HEK293 (cell line): Measurements from ENCODE around the gene MAML3.

Experiments
- CTCF ChIA-PET: fragments of 350-600 bp; formaldehyde crosslinking; extraction: SDS; loops from one replicate; lab custom pipeline; 2021; ENCODE audit warnings: antibody characterized with exemption; lab: Yijun Ruan, JAX
- POLR2A ChIA-PET: fragments of 300-600 bp; formaldehyde crosslinking; extraction: SDS; loops from one replicate; lab custom pipeline; 2020; ENCODE audit warnings: antibody characterized with exemption, inconsistent platforms; lab: Yijun Ruan, JAX
- H3K27ac ChIP-seq: fragments of 200-500 bp; sonication (Bioruptor generic); 2 replicates; pipeline ENCODE4 v1.5.1; 2014; ENCODE audit warnings: low read depth, low read length, control low read depth, inconsistent platforms; ENCODE audit errors: extremely low read depth
- H3K36me3 ChIP-seq, 2 experiments: fragments of 200-500 bp in 1 of 2; sonication (Bioruptor generic) in 1 of 2; 1 replicate in 1 of 2; 2 replicates in 1 of 2; pipeline ENCODE4 v1.5.1; 2014 to 2017; ENCODE audit warnings: inconsistent platforms in 2 of 2, low read length in 2 of 2; ENCODE audit not compliant: control insufficient read depth in 2 of 2, insufficient read depth in 1 of 2
- H3K4me1 ChIP-seq: fragments of 200-500 bp; sonication (Bioruptor generic); 2 replicates; pipeline ENCODE4 v1.5.1; 2014; ENCODE audit warnings: mild to moderate bottlenecking, low read length, inconsistent platforms; ENCODE audit not compliant: control insufficient read depth, insufficient read depth
- H3K4me3 ChIP-seq: 2 replicates; pipeline ENCODE4 v1.5.1; 2011; ENCODE audit warnings: low read depth, mild to moderate bottlenecking, control low read depth, low read length, moderate library complexity
- H3K9me3 ChIP-seq: fragments of 200-500 bp; sonication (Bioruptor generic); 2 replicates; pipeline ENCODE4 v1.5.1; 2014; ENCODE audit warnings: low read depth, low read length, inconsistent platforms; ENCODE audit not compliant: control insufficient read depth, insufficient read depth
- KLF1 ChIP-seq: fragments of 450-650 bp; formaldehyde crosslinking; IDR thresholded peaks from 2 replicates; pipeline ENCODE4 v1.5.1; 2016; ENCODE audit warnings: missing biosample characterization, missing genetic modification characterization
- KLF17 ChIP-seq: fragments of 450-650 bp; formaldehyde crosslinking; IDR thresholded peaks from 2 replicates; pipeline ENCODE4 v1.5.1; 2016; ENCODE audit warnings: missing biosample characterization, missing genetic modification characterization
- MZF1 ChIP-seq: fragments of 450-650 bp; formaldehyde crosslinking; IDR thresholded peaks from 2 replicates; pipeline ENCODE4 v1.5.1; 2017; ENCODE audit warnings: missing biosample characterization, missing genetic modification characterization, borderline replicate concordance
- OVOL3 ChIP-seq: fragments of 450-650 bp; formaldehyde crosslinking; IDR thresholded peaks from 2 replicates; pipeline ENCODE4 v1.5.1; 2016; ENCODE audit warnings: missing biosample characterization, missing genetic modification characterization
- RBAK ChIP-seq: fragments of 450-650 bp; formaldehyde crosslinking; IDR thresholded peaks from 2 replicates; pipeline ENCODE4 v1.5.1; 2016; ENCODE audit warnings: missing biosample characterization, missing genetic modification characterization
- SCRT1 ChIP-seq: fragments of 450-650 bp; formaldehyde crosslinking; IDR thresholded peaks from 2 replicates; pipeline ENCODE4 v1.5.1; 2016; ENCODE audit warnings: missing biosample characterization, missing genetic modification characterization, borderline replicate concordance
- SCRT2 ChIP-seq: fragments of 450-650 bp; formaldehyde crosslinking; IDR thresholded peaks from 2 replicates; pipeline ENCODE4 v1.5.1; 2016; ENCODE audit warnings: missing biosample characterization, missing genetic modification characterization
- SETDB1 ChIP-seq: IDR thresholded peaks from one replicate; pipeline ENCODE4 v1.6.1; 2017; ENCODE audit warnings: mild to moderate bottlenecking, low read length, moderate library complexity, mixed read lengths; ENCODE audit not compliant: insufficient read length
- TRIM28 ChIP-seq: IDR thresholded peaks from 2 replicates; pipeline ENCODE4 v1.6.1; 2011; ENCODE audit warnings: low read length, control low read depth, borderline replicate concordance
- ZNF2 ChIP-seq: fragments of 450-650 bp; formaldehyde crosslinking; IDR thresholded peaks from 2 replicates; pipeline ENCODE4 v1.5.1; 2016; ENCODE audit warnings: missing biosample characterization, missing genetic modification characterization
- ZNF202 ChIP-seq: fragments of 450-650 bp; formaldehyde crosslinking; IDR thresholded peaks from 2 replicates; pipeline ENCODE4 v1.5.1; 2016; ENCODE audit warnings: missing biosample characterization, missing genetic modification characterization, borderline replicate concordance
- ZNF248 ChIP-seq: fragments of 450-650 bp; formaldehyde crosslinking; IDR thresholded peaks from 2 replicates; pipeline ENCODE4 v1.5.1; 2017; ENCODE audit warnings: missing biosample characterization, missing genetic modification characterization
- ZNF274 ChIP-seq, 2 experiments: fragments of 200-500 bp in 1 of 2; fragments of 450-650 bp in 1 of 2; sonication (Bioruptor generic) in 1 of 2; formaldehyde crosslinking in 1 of 2; IDR thresholded peaks; 2 replicates each; pipeline versions ENCODE4 v1.5.1 to v1.6.1; 2014 to 2016; ENCODE audit warnings: borderline replicate concordance in 1 of 2, inconsistent platforms in 1 of 2, low read length in 1 of 2, missing biosample characterization in 1 of 2, missing genetic modification characterization in 1 of 2
- ZNF280D ChIP-seq: fragments of 450-650 bp; formaldehyde crosslinking; IDR thresholded peaks from 2 replicates; pipeline ENCODE4 v1.5.1; 2016; ENCODE audit warnings: missing biosample characterization, missing genetic modification characterization
- ZNF571 ChIP-seq: fragments of 450-650 bp; formaldehyde crosslinking; IDR thresholded peaks from 2 replicates; pipeline ENCODE4 v1.5.0; 2017; ENCODE audit warnings: missing biosample characterization, missing genetic modification characterization
- ZNF660 ChIP-seq: fragments of 450-650 bp; IDR thresholded peaks from 2 replicates; pipeline ENCODE4 v1.5.1; 2018; ENCODE audit warnings: missing biosample characterization, mild to moderate bottlenecking, missing genetic modification characterization
- ZNF664 ChIP-seq: fragments of 450-650 bp; formaldehyde crosslinking; IDR thresholded peaks from 2 replicates; pipeline ENCODE4 v1.5.1; 2016; ENCODE audit warnings: missing biosample characterization, missing genetic modification characterization

MAML3 gene

GRCh38 chr4:140066031-140066930 lies 87.7 kb downstream of the MAML3 start:
- no peak overlapping the region for H3K27ac ChIP-seq
- POLR2A ChIA-PET: no interaction called here
- H3K9me3 ChIP-seq: no peaks in the 10 kb centered on the region
- CTCF ChIA-PET: interaction anchor here (0.6 kb wide), 1 partner anchor 16 kb away, joined by 3 read pairs; no protein-coding TSS in a partner anchor
- H3K4me1 ChIP-seq: 0 out of 2 replicates have a peak, but pooled peaks cover 2% of the 10 kb centered on the region
- H3K36me3 ChIP-seq: no peaks in the 10 kb centered on the region
- no peak for TF ChIP-seq ZNF571 (tag by site-specific recombination)
- peak; percentile 50; the same call in 1 of the 2 replicates for TF ChIP-seq SCRT1
- TF ChIP-seq SCRT2 (tag by site-specific recombination): peak; percentile 85
- TF ChIP-seq ZNF660 (tag by site-specific recombination): peak; percentile 73
- TF ChIP-seq ZNF664 (tag by site-specific recombination): no peak
- no peak overlapping the region for H3K4me3 ChIP-seq

- Histone ChIP-seq H3K4me3 (no peak overlapping the region), H3K36me3 (no peaks in the 10 kb centered on the region), H3K9me3 (no peaks in the 10 kb centered on the region), H3K4me1 (0 out of 2 replicates have a peak, but pooled peaks cover 2% of the 10 kb centered on the region), H3K27ac (no peak overlapping the region)
- POLR2A ChIA-PET: no interaction called here
- CTCF ChIA-PET: no interaction called here
- TF ChIP-seq SETDB1 (no peak), ZNF202 (tag by site-specific recombination) (no peak), ZNF2 (tag by site-specific recombination) (no peak), KLF17 (tag by site-specific recombination) (no peak), ZNF274 (IDR thresholded peaks at IDR 0.05; ENCODE audit: low read length) (no peak), ZNF274 (tag by site-specific recombination; IDR thresholded peaks at IDR 0.05; ENCODE audit: borderline replicate concordance) (no peak), ZNF248 (tag by site-specific recombination) (no peak), MZF1 (tag by site-specific recombination) (no peak), OVOL3 (tag by site-specific recombination) (no peak), TRIM28 (no peak), RBAK (tag by site-specific recombination) (no peak), KLF1 (tag by site-specific recombination) (no peak), ZNF280D (no peak)
Measured at GRCh38 chr4:140065393-140065792, 88.6 kb downstream of the MAML3 start.
